Liver (tissue), 9 donors: ENCODE measurements around the gene CACNA1D. TPM values are rescaled to one million over a fixed set of nuclear protein-coding genes. Genes with fewer than 3 reads are reported as not detected.

Experiments
- DNase-seq: peaks from one replicate; pipeline ENCODE4 v3.0.0-alpha.2; 2017; ENCODE audit warnings: low spot score
- H3K27ac ChIP-seq, 2 donors: one replicate each; pipeline ENCODE4 v1.7.0; 2013; ENCODE audit warnings: inconsistent platforms in 2 of 2, low read length in 2 of 2, control low read depth in 1 of 2, low read depth in 1 of 2, mild to moderate bottlenecking in 1 of 2
- H3K27me3 ChIP-seq, 4 donors: one replicate each; pipeline versions ENCODE4 v1.6.1 to v1.7.0; 2013; ENCODE audit warnings: low read length in 3 of 4, inconsistent platforms in 1 of 4, mild to moderate bottlenecking in 1 of 4, moderate library complexity in 1 of 4; ENCODE audit not compliant: control insufficient read depth in 4 of 4, insufficient read depth in 4 of 4
- H3K36me3 ChIP-seq, 4 donors: one replicate each; pipeline versions ENCODE4 v1.6.1 to v1.7.0; 2013; ENCODE audit warnings: low read length in 3 of 4, mild to moderate bottlenecking in 3 of 4, low read depth in 1 of 4, moderate library complexity in 1 of 4; ENCODE audit not compliant: control insufficient read depth in 4 of 4, insufficient read depth in 3 of 4
- H3K4me1 ChIP-seq, 4 donors: one replicate each; pipeline versions ENCODE4 v1.6.1 to v1.7.0; 2013; ENCODE audit warnings: low read length in 3 of 4, mild to moderate bottlenecking in 3 of 4, moderate library complexity in 1 of 4; ENCODE audit not compliant: control insufficient read depth in 4 of 4, insufficient read depth in 4 of 4
- H3K4me3 ChIP-seq, 3 donors: one replicate each; pipeline versions ENCODE4 v1.6.1 to v1.7.0; 2013; ENCODE audit warnings: low read length in 3 of 3, control low read depth in 1 of 3, low read depth in 1 of 3, mild to moderate bottlenecking in 1 of 3
- H3K9ac ChIP-seq, 2 donors: one replicate each; pipeline ENCODE4 v1.7.0; 2013; ENCODE audit warnings: low read length in 2 of 2, mild to moderate bottlenecking in 2 of 2, moderate library complexity in 2 of 2, control low read depth in 1 of 2, low read depth in 1 of 2
- H3K9me3 ChIP-seq, 4 donors: one replicate each; pipeline versions ENCODE4 v1.6.1 to v1.7.0; 2013; ENCODE audit warnings: low read length in 3 of 4; ENCODE audit not compliant: control insufficient read depth in 4 of 4
- EGR1 ChIP-seq, 2 donors: IDR thresholded peaks; 2 replicates each; pipeline ENCODE4 v1.6.1; 2016 to 2018; ENCODE audit warnings: antibody characterized with exemption in 2 of 2, low read depth in 2 of 2
- FOXA1 ChIP-seq: IDR thresholded peaks from 2 replicates; pipeline ENCODE4 v1.6.1; 2016; ENCODE audit warnings: antibody characterized with exemption
- FOXA2 ChIP-seq: IDR thresholded peaks from 2 replicates; pipeline ENCODE4 v1.6.1; 2016; ENCODE audit warnings: antibody characterized with exemption
- GABPA ChIP-seq, 2 donors: IDR thresholded peaks in 1 of 2; conservative IDR thresholded peaks in 1 of 2; 2 replicates each; pipeline ENCODE4 v1.6.1; 2016; ENCODE audit warnings: antibody characterized with exemption in 2 of 2, mild to moderate bottlenecking in 1 of 2, moderate library complexity in 1 of 2
- HNF4A ChIP-seq, 2 donors: conservative IDR thresholded peaks; 2 replicates each; pipeline ENCODE4 v1.6.1; 2016; ENCODE audit warnings: antibody characterized with exemption in 2 of 2, mild to moderate bottlenecking in 2 of 2
- JUND ChIP-seq, 2 donors: IDR thresholded peaks; 2 replicates each; pipeline ENCODE4 v1.6.1; 2016; ENCODE audit warnings: antibody characterized with exemption in 2 of 2
- RXRA ChIP-seq, 2 donors: IDR thresholded peaks; 2 replicates each; pipeline ENCODE4 v1.6.1; 2017 to 2018; ENCODE audit warnings: antibody characterized with exemption in 2 of 2, mild to moderate bottlenecking in 1 of 2
- SP1 ChIP-seq: IDR thresholded peaks from 2 replicates; pipeline ENCODE4 v1.6.1; 2018; ENCODE audit warnings: antibody characterized with exemption, mild to moderate bottlenecking
- TAF1 ChIP-seq: conservative IDR thresholded peaks from 2 replicates; pipeline ENCODE4 v1.6.1; 2016; ENCODE audit warnings: antibody characterized with exemption, mild to moderate bottlenecking
- YY1 ChIP-seq: IDR thresholded peaks from 2 replicates; pipeline ENCODE4 v1.6.1; 2016; ENCODE audit warnings: antibody characterized with exemption, mild to moderate bottlenecking
- WGBS: extraction: QIAGEN DNeasy Blood & Tissue Kit; methylation state at CpG from one replicate; pipeline ENCODE4 v1.1.7; 2013; 5-methylcytosine and 5-hydroxymethylcytosine counted together
- polyA plus RNA-seq, 2 donors: library from polyadenylated mRNA; stranded (reverse) in 1 of 2; unstranded in 1 of 2; fragments of 200-250 nt in 1 of 2; fragments of >200 nt in 1 of 2; fragmentation: Nextera tagmentation in 1 of 2; extraction: Ambion mirVana in 1 of 2; gene quantifications; one replicate each; pipeline versions ENCODE4 v1.2.1 to v1.2.3, GENCODE V29; 2013 to 2015
- total RNA-seq, 2 donors: library from RNA; depleted of rRNA; stranded (reverse); fragments of >200 nt; gene quantifications; one replicate each; pipeline ENCODE4 v1.2.3, GENCODE V29; 2014
- TF ChIP-seq, protein P1 (sequence below): IDR thresholded peaks from 2 replicates; pipeline ENCODE4 v1.6.1; 2016; ENCODE audit warnings: antibody characterized with exemption
- TF ChIP-seq, protein P2 (sequence below): IDR thresholded peaks from 2 replicates; pipeline ENCODE4 v1.6.1; 2016; ENCODE audit warnings: antibody characterized with exemption, mild to moderate bottlenecking
- TF ChIP-seq, protein P3 (sequence below): IDR thresholded peaks from 2 replicates; pipeline ENCODE4 v1.6.1; 2016; ENCODE audit warnings: antibody characterized with exemption
- TF ChIP-seq, protein P4 (sequence below): IDR thresholded peaks from 2 replicates; pipeline ENCODE4 v1.6.1; 2016; ENCODE audit warnings: antibody characterized with exemption
- TF ChIP-seq, protein P5 (sequence below): fragments of 150-350 bp; IDR thresholded peaks from 2 replicates; pipeline ENCODE4 v1.5.1; 2017; ENCODE audit warnings: improper control_type of control experiment, low read depth, low read length; ENCODE audit not compliant: missing input control
- donor health status: healthy.
- donor health status: healthy.
- donor health status: healthy.
- donor health status: healthy.
- donor health status: healthy.

CACNA1D gene
- total and polyA plus RNA-seq, 4 donors, result 1.8 to 18.9 (median 3.4) TPM

- DNase-seq, result no peak
- H3K9ac ChIP-seq, result no peak overlapping the region
- H3K4me3 ChIP-seq, result no peak overlapping the region
- H3K27me3 ChIP-seq, result no peaks in the 10 kb centered on the region
- no peaks in the 10 kb centered on the region for H3K36me3 ChIP-seq
- TF ChIP-seq JUND (IDR thresholded peaks at IDR 0.05) (no peak), RXRA (IDR thresholded peaks at IDR 0.05) (no peak), HNF4A (conservative IDR thresholded peaks at IDR 0.05) (no peak), FOXA1 (no peak), EGR1 (IDR thresholded peaks at IDR 0.05; ENCODE audit: low read depth in 2 of 2) (no peak), GABPA (IDR thresholded peaks at IDR 0.05 in 1 of 2, conservative IDR thresholded peaks at IDR 0.05 in 1 of 2) (no peak), SP1 (no peak), TAF1 (no peak), FOXA2 (no peak), YY1 (no peak)
- TF ChIP-seq, protein P1, sequence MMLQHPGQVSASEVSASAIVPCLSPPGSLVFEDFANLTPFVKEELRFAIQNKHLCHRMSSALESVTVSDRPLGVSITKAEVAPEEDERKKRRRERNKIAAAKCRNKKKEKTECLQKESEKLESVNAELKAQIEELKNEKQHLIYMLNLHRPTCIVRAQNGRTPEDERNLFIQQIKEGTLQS, result no peak
- TF ChIP-seq, protein P2, sequence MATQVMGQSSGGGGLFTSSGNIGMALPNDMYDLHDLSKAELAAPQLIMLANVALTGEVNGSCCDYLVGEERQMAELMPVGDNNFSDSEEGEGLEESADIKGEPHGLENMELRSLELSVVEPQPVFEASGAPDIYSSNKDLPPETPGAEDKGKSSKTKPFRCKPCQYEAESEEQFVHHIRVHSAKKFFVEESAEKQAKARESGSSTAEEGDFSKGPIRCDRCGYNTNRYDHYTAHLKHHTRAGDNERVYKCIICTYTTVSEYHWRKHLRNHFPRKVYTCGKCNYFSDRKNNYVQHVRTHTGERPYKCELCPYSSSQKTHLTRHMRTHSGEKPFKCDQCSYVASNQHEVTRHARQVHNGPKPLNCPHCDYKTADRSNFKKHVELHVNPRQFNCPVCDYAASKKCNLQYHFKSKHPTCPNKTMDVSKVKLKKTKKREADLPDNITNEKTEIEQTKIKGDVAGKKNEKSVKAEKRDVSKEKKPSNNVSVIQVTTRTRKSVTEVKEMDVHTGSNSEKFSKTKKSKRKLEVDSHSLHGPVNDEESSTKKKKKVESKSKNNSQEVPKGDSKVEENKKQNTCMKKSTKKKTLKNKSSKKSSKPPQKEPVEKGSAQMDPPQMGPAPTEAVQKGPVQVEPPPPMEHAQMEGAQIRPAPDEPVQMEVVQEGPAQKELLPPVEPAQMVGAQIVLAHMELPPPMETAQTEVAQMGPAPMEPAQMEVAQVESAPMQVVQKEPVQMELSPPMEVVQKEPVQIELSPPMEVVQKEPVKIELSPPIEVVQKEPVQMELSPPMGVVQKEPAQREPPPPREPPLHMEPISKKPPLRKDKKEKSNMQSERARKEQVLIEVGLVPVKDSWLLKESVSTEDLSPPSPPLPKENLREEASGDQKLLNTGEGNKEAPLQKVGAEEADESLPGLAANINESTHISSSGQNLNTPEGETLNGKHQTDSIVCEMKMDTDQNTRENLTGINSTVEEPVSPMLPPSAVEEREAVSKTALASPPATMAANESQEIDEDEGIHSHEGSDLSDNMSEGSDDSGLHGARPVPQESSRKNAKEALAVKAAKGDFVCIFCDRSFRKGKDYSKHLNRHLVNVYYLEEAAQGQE, result no peak
- TF ChIP-seq, protein P3, sequence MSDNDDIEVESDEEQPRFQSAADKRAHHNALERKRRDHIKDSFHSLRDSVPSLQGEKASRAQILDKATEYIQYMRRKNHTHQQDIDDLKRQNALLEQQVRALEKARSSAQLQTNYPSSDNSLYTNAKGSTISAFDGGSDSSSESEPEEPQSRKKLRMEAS, result no peak
- TF ChIP-seq, protein P4, sequence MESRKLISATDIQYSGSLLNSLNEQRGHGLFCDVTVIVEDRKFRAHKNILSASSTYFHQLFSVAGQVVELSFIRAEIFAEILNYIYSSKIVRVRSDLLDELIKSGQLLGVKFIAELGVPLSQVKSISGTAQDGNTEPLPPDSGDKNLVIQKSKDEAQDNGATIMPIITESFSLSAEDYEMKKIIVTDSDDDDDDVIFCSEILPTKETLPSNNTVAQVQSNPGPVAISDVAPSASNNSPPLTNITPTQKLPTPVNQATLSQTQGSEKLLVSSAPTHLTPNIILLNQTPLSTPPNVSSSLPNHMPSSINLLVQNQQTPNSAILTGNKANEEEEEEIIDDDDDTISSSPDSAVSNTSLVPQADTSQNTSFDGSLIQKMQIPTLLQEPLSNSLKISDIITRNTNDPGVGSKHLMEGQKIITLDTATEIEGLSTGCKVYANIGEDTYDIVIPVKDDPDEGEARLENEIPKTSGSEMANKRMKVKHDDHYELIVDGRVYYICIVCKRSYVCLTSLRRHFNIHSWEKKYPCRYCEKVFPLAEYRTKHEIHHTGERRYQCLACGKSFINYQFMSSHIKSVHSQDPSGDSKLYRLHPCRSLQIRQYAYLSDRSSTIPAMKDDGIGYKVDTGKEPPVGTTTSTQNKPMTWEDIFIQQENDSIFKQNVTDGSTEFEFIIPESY, result no peak
- TF ChIP-seq, protein P5, sequence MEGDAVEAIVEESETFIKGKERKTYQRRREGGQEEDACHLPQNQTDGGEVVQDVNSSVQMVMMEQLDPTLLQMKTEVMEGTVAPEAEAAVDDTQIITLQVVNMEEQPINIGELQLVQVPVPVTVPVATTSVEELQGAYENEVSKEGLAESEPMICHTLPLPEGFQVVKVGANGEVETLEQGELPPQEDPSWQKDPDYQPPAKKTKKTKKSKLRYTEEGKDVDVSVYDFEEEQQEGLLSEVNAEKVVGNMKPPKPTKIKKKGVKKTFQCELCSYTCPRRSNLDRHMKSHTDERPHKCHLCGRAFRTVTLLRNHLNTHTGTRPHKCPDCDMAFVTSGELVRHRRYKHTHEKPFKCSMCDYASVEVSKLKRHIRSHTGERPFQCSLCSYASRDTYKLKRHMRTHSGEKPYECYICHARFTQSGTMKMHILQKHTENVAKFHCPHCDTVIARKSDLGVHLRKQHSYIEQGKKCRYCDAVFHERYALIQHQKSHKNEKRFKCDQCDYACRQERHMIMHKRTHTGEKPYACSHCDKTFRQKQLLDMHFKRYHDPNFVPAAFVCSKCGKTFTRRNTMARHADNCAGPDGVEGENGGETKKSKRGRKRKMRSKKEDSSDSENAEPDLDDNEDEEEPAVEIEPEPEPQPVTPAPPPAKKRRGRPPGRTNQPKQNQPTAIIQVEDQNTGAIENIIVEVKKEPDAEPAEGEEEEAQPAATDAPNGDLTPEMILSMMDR, result no peak
- no peaks in the 10 kb centered on the region for H3K9me3 ChIP-seq
- WGBS, result 98% methylated on average over 8 of the region's 8 CpGs
- H3K4me1 ChIP-seq, result no peaks in the 10 kb centered on the region
- no peak overlapping the region for H3K27ac ChIP-seq
Measured at GRCh38 chr3:53651927-53652326, 157.5 kb downstream of the CACNA1D start.

DNA sequence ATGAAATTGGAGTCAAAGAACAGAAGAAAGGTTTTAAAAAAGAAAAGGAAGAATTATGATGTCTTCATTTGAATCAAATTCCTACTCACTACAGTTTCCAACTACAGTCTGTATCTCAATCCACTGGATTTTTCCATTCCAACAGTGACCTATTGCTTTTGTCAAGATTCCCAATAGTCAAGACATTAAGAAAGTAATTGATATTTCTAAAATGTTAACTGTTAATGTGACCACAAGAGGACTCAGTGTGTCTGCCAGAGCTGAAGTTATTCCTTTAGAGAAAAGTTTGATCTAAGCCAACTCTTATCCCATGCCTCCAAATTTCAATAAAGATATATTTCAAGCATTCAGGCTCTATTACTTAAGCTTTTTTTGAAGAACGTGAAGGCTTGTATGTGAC, 163.2 kb downstream of the CACNA1D start:
- Histone ChIP-seq H3K9me3 (peaks cover 6 to 20% (median 12%) of the 10 kb centered on the region in 4 donors), H3K36me3 (peaks cover 1 to 18% (median 7%) of the 10 kb centered on the region in 4 donors), H3K4me1 (no peaks in the 10 kb centered on the region), H3K4me3 (no peak overlapping the region), H3K9ac (no peak overlapping the region), H3K27me3 (no peaks in the 10 kb centered on the region), H3K27ac (no peak overlapping the region)
- TF ChIP-seq GABPA (IDR thresholded peaks at IDR 0.05 in 1 of 2, conservative IDR thresholded peaks at IDR 0.05 in 1 of 2) (no peak), EGR1 (IDR thresholded peaks at IDR 0.05; ENCODE audit: low read depth in 2 of 2) (no peak), HNF4A (conservative IDR thresholded peaks at IDR 0.05) (no peak)
- TF ChIP-seq, protein P3, result no peak
- DNase-seq, result no peak
- WGBS, result 81% methylated on average over 1 of the region's 1 CpG
